HepG2 (cell line): ENCODE measurements around the gene FMR1. TPM values are rescaled to one million over a fixed set of nuclear protein-coding genes. Genes with fewer than 3 reads are reported as not detected.

Experiments used
- EHMT2 ChIP-seq: fragments of 200-600 bp; sonication (generic); IDR thresholded peaks from 2 replicates; pipeline ENCODE4 v1.7.0; 2017; ENCODE audit warnings: antibody characterized with exemption, low read depth, low read length, borderline replicate concordance
- FOSL2 ChIP-seq: sonication (generic); formaldehyde crosslinking; IDR thresholded peaks from 2 replicates; pipeline ENCODE4 v1.4.0; 2020; ENCODE audit warnings: missing genetic modification reagents
- NFIC ChIP-seq: IDR thresholded peaks from 2 replicates; pipeline ENCODE4 v1.6.1; 2012; ENCODE audit warnings: mild to moderate bottlenecking, low read length, inconsistent platforms
- SOX13 ChIP-seq, 3 experiments: fragments of 450-650 bp in 1 of 3; sonication (generic) in 1 of 3; formaldehyde crosslinking in 1 of 3; IDR thresholded peaks in 2 of 3; conservative IDR thresholded peaks in 1 of 3; 2 replicates each; pipeline versions ENCODE4 v1.5.0 to v1.6.1; 2016 to 2020; ENCODE audit warnings: antibody characterized with exemption in 1 of 3, mild to moderate bottlenecking in 1 of 3, missing compliant biosample characterization in 1 of 3, missing genetic modification reagents in 1 of 3, moderate library complexity in 1 of 3
- TRIM24 ChIP-seq: sonication (generic); formaldehyde crosslinking; IDR thresholded peaks from 2 replicates; pipeline ENCODE4 v1.8.0; 2022; ENCODE audit warnings: mild to moderate bottlenecking, missing genetic modification reagents
- ZKSCAN5 ChIP-seq: sonication (generic); formaldehyde crosslinking; IDR thresholded peaks from 2 replicates; pipeline ENCODE4 v1.5.1; 2020; ENCODE audit warnings: mild to moderate bottlenecking, missing genetic modification reagents
- ZNF577 ChIP-seq: sonication (generic); formaldehyde crosslinking; IDR thresholded peaks from 2 replicates; pipeline ENCODE4 v1.4.0; 2020; ENCODE audit warnings: mild to moderate bottlenecking, low read depth, missing genetic modification reagents, borderline replicate concordance
- polyA plus RNA-seq, 8 experiments: library from polyadenylated mRNA; depleted of rRNA in 3 of 8; stranded (reverse) in 7 of 8; unstranded in 1 of 8; fragments of >200 nt; fragmentation: Illumina TruSeq in 4 of 8; extraction: Trizol in 4 of 8; gene quantifications; 2 replicates each; pipeline versions ENCODE4 v1.2.1 to v1.2.3, GENCODE V29; 2011 to 2016; ENCODE audit warnings: low read depth in 4 of 8, missing spikeins in 1 of 8, mixed read lengths in 1 of 8; ENCODE audit not compliant: insufficient read depth in 1 of 8
- total RNA-seq, 5 experiments: library from RNA; depleted of rRNA; stranded (reverse); fragments of >200 nt; fragmentation: Illumina TruSeq; extraction: Trizol; gene quantifications; 2 replicates each; pipeline ENCODE4 v1.2.3, GENCODE V29; 2016; ENCODE audit warnings: low read depth in 1 of 5
- TF ChIP-seq, protein P1 (sequence below), 2 experiments: fragments of 450-650 bp in 1 of 2; sonication (generic) in 1 of 2; formaldehyde crosslinking in 1 of 2; IDR thresholded peaks; 2 replicates each; pipeline versions ENCODE4 v1.6.1 to v1.8.0; 2016 to 2022; ENCODE audit warnings: antibody characterized with exemption in 1 of 2, mild to moderate bottlenecking in 1 of 2, missing genetic modification reagents in 1 of 2
- TF ChIP-seq, protein P2 (sequence below): sonication (generic); formaldehyde crosslinking; IDR thresholded peaks from 2 replicates; pipeline ENCODE4 v1.4.0; 2020; ENCODE audit warnings: mild to moderate bottlenecking, missing genetic modification reagents
- TF ChIP-seq, protein P3 (sequence below): sonication (generic); formaldehyde crosslinking; IDR thresholded peaks from 2 replicates; pipeline ENCODE4 v1.5.0; 2020; ENCODE audit warnings: missing genetic modification reagents
- TF ChIP-seq, protein P4 (sequence below): sonication (generic); formaldehyde crosslinking; IDR thresholded peaks from 2 replicates; pipeline ENCODE4 v1.4.0; 2020; ENCODE audit warnings: missing genetic modification reagents

The FMR1 gene
- total and polyA plus RNA-seq, 2 of the 13 experiments (the other 11 are each of a cell fraction or from before 2014, with no cell fraction given), result 27.8 to 49.6 TPM

DNA sequence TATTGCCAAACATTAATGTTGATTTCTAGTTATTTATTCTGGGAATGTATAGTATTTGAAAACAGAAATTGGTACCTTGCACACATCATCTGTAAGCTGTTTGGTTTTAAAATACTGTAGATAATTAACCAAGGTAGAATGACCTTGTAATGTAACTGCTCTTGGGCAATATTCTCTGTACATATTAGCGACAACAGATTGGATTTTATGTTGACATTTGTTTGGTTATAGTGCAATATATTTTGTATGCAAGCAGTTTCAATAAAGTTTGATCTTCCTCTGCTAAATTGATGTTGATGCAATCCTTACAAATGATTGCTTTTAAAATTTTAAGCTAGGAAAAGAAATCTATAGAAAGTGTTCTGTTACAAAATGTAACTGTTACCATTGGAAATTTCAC, 38.6 kb downstream of the FMR1 start (continued):
- TF ChIP-seq, protein P1, sequence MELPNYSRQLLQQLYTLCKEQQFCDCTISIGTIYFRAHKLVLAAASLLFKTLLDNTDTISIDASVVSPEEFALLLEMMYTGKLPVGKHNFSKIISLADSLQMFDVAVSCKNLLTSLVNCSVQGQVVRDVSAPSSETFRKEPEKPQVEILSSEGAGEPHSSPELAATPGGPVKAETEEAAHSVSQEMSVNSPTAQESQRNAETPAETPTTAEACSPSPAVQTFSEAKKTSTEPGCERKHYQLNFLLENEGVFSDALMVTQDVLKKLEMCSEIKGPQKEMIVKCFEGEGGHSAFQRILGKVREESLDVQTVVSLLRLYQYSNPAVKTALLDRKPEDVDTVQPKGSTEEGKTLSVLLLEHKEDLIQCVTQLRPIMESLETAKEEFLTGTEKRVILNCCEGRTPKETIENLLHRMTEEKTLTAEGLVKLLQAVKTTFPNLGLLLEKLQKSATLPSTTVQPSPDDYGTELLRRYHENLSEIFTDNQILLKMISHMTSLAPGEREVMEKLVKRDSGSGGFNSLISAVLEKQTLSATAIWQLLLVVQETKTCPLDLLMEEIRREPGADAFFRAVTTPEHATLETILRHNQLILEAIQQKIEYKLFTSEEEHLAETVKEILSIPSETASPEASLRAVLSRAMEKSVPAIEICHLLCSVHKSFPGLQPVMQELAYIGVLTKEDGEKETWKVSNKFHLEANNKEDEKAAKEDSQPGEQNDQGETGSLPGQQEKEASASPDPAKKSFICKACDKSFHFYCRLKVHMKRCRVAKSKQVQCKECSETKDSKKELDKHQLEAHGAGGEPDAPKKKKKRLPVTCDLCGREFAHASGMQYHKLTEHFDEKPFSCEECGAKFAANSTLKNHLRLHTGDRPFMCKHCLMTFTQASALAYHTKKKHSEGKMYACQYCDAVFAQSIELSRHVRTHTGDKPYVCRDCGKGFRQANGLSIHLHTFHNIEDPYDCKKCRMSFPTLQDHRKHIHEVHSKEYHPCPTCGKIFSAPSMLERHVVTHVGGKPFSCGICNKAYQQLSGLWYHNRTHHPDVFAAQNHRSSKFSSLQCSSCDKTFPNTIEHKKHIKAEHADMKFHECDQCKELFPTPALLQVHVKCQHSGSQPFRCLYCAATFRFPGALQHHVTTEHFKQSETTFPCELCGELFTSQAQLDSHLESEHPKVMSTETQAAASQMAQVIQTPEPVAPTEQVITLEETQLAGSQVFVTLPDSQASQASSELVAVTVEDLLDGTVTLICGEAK (IDR thresholded peaks at IDR 0.05), result peak; percentile 88
- TF ChIP-seq, protein P1 (CRISPR knock-in tag; IDR thresholded peaks at IDR 0.05), result peak; percentile 89; the same call in 1 of the 2 replicates
- TF ChIP-seq, protein P2, sequence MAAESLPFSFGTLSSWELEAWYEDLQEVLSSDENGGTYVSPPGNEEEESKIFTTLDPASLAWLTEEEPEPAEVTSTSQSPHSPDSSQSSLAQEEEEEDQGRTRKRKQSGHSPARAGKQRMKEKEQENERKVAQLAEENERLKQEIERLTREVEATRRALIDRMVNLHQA (CRISPR knock-in tag), result no peak
- peak; percentile 30; the same call in 1 of the 2 replicates for TF ChIP-seq EHMT2
- 0 out of 2 replicates have a peak, but pooled peaks have one; percentile 20 for TF ChIP-seq NFIC
- TF ChIP-seq, protein P3, sequence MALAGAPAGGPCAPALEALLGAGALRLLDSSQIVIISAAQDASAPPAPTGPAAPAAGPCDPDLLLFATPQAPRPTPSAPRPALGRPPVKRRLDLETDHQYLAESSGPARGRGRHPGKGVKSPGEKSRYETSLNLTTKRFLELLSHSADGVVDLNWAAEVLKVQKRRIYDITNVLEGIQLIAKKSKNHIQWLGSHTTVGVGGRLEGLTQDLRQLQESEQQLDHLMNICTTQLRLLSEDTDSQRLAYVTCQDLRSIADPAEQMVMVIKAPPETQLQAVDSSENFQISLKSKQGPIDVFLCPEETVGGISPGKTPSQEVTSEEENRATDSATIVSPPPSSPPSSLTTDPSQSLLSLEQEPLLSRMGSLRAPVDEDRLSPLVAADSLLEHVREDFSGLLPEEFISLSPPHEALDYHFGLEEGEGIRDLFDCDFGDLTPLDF (CRISPR knock-in tag), result no peak
- TF ChIP-seq ZNF577, result no peak
- TF ChIP-seq SOX13 (IDR thresholded peaks at IDR 0.05), result no peak
- peak in 1 of 2 experiments; percentile 18; a peak in 1 of 4 replicates for TF ChIP-seq SOX13 (CRISPR knock-in tag; conservative IDR thresholded peaks at IDR 0.05 in 1 of 2, IDR thresholded peaks at IDR 0.05 in 1 of 2)
- TF ChIP-seq TRIM24 (CRISPR knock-in tag), result no peak
- TF ChIP-seq, protein P4, sequence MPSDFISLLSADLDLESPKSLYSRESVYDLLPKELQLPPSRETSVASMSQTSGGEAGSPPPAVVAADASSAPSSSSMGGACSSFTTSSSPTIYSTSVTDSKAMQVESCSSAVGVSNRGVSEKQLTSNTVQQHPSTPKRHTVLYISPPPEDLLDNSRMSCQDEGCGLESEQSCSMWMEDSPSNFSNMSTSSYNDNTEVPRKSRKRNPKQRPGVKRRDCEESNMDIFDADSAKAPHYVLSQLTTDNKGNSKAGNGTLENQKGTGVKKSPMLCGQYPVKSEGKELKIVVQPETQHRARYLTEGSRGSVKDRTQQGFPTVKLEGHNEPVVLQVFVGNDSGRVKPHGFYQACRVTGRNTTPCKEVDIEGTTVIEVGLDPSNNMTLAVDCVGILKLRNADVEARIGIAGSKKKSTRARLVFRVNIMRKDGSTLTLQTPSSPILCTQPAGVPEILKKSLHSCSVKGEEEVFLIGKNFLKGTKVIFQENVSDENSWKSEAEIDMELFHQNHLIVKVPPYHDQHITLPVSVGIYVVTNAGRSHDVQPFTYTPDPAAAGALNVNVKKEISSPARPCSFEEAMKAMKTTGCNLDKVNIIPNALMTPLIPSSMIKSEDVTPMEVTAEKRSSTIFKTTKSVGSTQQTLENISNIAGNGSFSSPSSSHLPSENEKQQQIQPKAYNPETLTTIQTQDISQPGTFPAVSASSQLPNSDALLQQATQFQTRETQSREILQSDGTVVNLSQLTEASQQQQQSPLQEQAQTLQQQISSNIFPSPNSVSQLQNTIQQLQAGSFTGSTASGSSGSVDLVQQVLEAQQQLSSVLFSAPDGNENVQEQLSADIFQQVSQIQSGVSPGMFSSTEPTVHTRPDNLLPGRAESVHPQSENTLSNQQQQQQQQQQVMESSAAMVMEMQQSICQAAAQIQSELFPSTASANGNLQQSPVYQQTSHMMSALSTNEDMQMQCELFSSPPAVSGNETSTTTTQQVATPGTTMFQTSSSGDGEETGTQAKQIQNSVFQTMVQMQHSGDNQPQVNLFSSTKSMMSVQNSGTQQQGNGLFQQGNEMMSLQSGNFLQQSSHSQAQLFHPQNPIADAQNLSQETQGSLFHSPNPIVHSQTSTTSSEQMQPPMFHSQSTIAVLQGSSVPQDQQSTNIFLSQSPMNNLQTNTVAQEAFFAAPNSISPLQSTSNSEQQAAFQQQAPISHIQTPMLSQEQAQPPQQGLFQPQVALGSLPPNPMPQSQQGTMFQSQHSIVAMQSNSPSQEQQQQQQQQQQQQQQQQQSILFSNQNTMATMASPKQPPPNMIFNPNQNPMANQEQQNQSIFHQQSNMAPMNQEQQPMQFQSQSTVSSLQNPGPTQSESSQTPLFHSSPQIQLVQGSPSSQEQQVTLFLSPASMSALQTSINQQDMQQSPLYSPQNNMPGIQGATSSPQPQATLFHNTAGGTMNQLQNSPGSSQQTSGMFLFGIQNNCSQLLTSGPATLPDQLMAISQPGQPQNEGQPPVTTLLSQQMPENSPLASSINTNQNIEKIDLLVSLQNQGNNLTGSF (CRISPR knock-in tag), result no peak
- TF ChIP-seq FOSL2 (CRISPR knock-in tag), result no peak
- no peak for TF ChIP-seq ZKSCAN5
